Central memory CD4-positive, alpha-beta T cell (primary cell): ENCODE results near the gene STRBP.
"Not testable (repeated sequence)": the region's sequence is repeated elsewhere in the genome, so short reads cannot be mapped to it uniquely, and the experiment has no call there.

Source experiments
- DNase-seq: peaks from one replicate; pipeline ENCODE4 v3.0.0; 2022

The STRBP gene

DNA sequence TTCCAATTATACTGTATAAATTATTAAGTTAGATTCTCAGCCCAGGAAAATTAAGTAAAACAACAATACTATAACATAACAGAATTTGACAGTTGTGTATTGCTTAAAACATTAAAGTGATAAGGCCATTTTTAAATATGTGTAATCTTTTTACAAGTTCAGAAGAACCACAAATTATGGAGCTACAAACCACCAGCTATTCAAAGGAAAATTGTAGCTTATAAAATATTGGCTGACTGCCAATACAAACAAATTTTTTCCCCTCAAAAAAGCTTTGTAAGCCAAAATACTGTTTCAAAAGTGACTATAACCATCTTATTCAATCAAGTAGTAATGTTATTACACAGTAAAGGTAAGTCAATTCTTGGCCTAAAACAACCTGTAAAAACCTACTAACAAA is 21.9 kb downstream of the STRBP start:
- DNase-seq: no peak

DNA sequence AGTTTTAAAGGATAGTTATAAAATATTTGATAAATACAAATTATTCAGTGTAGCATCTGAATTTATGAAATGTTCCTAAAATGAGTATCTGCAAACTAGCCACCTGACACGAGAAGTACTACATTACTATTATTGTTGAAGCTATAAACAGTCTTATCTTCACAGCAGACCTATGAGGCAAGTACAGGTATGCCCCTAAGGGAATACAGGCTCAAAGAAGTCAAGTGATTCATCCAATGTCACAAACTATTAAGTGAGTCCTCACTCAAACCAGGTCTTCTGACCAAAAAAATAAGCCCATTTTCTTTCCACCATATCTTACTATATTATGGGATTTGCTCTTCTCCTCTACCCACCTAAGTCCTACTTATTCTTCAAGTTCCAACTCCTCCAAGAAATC is 28.7 kb downstream of the STRBP start:
- DNase-seq: no peak

DNA sequence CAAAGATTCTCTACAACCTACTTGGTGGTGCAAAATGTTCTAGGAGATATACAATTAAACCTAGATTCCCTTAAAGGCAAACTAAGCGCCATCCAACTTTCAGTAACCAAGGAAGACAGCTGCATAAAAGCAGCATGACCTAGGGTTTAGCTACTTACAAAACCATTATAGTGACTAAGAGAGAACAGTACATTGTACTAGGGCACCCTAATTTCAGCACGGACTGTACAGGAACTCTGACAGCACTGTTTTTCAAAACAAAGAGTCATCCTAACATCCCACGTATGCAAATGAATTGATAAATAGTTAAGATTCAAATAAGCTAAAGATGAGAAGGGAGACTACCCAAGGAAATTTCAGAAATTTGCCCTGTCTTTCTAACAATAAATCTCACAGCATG is 30.0 kb downstream of the STRBP start:
- DNase-seq: no peak

DNA sequence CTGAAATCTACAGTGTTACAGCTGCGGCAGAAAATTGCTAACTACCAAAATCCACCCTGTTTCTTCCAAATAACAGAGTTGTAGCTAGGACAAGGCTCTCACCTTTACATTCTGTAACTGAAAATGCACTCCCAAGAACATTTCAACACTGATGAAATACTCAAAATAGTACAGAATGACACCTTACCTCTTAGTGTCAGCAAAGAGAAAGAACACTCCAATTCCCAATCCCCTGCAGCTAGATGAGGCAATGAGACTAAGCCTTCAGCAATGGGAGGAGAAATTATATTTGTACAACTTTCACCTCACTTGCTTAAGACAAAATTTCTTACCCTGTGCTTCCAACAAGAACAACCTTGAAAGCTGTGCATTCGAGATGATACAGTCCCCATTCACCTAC is 31.2 kb downstream of the STRBP start:
- no peak for DNase-seq

DNA sequence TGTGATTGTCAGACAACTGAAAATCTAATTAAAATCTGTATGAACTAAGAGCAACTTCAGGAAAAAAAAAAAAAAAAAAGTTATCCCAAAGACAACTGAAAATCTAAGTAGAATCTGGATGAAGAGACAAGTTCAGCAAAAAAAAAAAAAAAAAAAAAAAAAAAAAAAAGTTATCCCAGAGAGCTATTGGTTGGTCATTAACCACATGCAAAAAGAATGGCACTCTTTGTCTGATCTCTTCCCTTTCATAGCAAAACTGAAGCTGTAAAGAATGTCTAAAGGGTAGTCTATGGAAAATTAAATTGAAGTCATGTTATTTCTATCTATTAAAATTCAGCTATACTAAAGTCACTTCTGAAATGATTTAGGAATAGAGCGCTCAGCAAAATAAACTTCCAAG is 32.9 kb downstream of the STRBP start:
- DNase-seq: no peak

DNA sequence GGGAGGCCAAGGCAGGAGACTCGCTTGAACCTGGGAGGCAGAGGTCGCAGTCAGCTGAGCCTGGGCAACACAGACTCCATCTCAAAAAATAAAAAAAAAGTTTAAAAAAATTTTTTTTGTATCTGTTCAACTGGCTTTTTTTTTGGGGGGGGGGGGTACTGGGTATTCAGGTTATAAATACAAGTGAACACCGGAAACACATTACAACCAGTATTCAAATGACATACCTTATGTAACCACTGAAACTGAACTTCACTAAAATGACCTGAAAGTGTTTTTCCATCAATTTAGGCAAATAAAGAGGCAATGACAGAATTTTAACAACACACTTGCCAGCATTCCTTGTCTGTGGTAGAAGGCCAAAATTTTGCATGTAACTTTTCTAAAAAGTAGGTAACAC is 33.5 kb downstream of the STRBP start:
- no peak for DNase-seq

DNA sequence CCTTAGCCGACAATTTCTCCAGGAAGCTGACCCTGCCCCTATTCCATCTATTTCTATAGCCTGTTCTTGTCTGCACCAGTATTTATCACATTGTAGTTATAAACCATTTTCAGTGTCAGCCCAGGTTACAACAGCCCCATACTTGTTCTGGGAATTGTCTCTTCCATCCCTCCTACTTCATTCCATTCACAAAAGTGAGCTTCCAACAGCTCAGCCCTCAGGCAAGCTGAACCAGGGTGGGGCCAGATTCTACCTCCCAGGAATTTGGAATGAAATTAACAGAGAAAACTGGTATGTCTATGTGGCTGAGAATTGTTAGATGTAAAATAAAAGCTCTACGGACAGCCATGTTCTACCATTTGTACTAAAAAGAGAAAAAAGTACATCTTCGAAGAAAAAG is 36.1 kb downstream of the STRBP start:
- DNase-seq: no peak

DNA sequence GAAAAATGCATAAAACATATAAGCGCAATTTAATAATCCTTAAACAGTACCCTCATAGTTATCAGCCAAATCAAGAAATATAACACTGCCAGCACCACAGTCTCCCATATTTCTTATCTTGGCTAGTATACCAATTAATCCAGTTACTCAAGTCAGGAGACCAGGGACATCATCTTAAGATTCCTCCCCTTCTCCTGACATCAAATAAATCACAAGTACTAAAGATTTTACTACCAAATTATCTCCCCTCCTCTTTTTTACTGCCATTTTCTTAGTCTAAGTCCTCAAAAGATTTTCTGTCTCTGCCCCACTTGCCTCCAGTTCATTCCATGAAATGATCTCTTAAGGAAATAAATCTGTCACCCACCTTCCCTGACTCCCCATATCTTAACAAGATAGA is 37.0 kb downstream of the STRBP start:
- DNase-seq: no peak

DNA sequence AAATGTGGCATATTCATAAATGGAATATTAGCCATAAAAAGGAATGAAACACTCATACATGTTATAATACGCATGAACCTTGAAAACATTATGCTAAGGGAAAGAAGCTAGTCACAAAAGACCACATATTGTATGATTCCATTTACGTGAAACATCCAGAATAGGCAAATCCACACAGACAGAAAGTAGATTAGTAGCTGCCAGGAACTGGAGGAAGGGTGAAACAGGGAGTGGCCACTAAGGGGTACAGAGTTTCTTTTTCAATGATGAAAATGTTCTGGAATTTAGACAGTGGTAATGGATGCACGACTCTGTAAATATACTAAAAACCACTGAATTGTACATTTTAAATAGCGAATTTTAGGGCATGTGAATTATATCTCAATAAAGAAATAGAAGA is 39.4 kb downstream of the STRBP start:
- no peak for DNase-seq

DNA sequence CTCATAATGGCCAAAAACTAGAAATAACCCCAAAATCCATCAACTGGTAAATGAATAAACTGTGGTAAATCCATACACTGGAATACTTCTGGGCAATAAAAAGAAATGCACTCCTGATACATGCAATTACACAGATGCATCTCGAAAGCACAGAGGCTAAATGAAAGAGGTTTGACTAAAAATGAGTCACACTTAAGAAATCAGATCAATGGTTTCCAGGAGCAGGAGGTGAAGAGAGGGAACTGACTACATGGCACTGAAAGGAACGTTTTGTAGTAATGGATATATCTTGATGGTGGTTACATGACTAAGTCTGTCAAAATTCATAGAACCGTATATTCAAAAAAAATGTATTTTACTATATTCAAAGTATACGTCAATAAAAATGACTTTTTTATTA is 42.4 kb downstream of the STRBP start:
- DNase-seq: no peak

DNA sequence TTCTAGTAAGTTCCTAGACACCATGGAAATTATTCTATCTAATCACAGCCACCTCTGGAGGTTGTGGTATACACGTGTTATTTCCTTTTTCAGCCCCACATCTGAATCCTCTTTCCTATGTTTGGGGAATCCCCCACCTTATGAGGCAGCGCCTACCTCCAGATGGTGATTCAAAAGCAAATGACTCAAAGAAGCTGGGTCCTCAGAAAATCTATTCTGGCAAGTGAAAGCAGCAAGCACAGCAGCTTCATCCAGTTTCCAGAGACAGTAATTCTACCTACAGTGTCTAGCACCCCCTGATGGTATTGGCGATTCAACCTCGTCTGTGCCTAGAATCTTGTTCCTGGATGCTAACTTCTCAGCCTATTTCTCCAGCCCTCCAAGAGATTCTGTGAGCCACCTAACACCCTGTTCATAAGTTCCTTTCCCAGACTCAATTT is 43.0 kb downstream of the STRBP start:
- DNase-seq: peak; percentile 49

DNA sequence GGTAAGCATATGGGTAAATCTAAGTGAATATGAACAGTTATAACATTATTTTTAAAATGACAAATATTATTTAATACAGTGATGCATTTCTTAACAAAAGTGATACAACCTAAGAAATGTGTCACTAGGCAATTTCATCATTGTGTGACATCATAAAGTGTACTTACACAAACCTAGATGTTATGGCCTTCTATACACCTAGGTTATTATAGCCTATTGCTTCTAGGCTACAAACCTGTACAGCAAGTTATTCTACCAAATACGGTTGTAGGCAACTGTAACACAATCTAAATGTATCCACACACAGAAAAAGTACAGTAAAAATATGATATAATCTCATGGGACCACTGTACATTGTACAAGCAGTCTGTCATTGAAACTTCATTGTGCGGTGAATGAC is 48.3 kb downstream of the STRBP start:
- DNase-seq: no peak

DNA sequence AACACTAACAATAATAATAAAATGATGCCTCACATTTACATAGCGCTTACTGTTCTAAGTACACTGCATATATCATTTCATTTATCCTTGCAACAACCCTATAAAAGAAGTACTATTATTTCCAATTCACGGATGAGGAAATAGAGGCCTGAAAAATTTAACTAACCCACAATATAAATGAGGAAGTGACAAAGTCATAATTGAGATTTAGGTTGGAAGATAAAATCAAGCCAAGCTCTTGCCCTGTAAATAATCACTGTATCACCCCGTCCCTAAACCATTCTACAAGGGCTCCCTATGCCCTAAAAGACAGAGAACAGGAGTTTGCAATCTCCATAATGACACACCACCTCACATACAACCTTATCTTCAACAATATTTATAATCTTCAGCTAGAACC is 49.6 kb downstream of the STRBP start:
- no peak for DNase-seq

DNA sequence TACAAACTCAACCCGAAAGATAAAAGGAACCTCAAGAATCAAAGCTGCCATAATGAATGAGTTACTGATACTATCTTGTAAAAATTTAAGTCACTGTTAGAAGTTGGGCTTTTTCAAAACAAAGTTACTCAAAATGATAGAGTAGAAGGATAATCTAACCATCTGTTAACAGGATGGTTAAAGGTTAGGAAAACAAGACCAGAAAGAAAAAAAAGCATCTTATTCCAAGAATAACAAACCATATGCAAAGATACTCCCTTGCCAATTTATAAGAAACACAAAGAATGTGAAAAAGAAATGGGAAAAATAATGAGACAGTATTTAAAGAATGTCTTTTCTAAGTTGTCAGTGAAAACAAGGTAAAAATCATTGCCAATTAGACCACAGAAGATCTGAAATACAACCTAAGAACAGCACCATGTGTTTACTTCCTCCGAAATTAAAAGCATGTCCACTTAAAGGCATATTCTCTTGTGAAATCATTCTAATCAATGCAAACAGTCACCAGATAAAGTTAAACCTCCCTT is 51.2 kb downstream of the STRBP start:
- DNase-seq: no peak

DNA sequence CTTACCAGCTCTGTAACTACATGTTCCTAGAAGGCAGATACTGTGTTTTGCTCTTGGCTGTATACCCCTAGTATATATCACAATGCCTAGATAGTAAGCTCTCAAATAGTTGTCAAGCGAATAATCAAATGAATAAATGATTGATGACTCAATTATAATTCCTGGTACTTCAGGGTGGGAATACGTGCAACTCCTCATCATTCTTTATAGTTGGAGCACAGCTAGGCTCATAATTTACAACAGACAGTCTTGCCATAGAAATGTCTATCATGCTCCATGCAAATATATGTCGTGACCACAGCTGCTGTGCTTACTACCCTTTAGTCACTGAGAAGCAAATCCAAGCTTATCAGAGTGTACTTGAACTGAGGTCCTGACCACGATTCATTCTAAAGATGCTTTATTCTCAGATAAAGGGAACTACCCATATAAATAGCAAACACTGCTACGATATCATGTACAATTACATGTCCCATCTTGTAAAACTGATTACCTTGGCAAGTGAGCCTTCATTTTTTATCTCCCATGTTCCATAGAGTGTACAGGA is 52.1 kb downstream of the STRBP start:
- DNase-seq: no peak

DNA sequence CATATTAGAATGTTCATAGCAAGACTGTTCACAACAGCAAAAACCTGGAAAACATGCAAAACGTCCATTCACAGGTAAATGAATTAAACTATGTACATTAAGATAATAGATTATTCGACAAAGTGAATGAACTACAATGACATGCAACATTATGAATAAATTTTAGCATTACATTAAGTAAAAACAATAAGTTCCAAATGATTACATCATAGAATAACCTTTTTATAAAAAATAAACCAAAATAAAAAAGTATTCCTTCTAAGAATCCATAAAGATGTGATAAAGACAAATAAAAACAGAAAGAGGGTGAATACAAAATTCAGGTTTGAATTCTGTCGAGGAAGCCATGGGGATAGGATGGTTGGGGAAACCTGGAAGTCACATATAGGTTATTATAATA is 57.3 kb downstream of the STRBP start:
- DNase-seq: no peak

DNA sequence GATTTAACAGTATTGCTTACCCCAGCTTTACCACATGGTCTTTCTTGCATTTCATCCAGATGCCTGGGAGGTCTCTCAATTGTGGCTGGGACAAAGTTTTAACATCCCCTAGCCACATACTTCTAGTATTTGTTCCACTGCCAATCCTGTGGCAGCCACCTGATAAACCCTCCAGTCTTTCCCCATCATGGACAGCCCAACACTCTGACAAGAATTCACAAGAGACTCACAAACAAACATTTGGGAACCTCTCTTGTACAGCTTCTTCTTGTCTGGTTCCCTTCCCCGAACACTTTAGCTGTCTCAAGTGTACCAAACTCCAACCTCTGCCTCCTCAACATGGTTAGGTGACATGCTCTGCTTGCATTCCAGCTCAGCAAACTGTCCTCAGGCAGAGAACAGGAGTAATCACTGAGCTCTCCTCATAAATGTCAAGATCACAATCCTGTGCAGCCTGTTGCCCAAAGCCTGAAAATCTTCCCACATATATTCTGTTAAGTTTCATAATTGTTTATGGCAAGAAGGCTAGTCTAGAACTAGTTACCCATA is 59.7 kb downstream of the STRBP start:
- no peak for DNase-seq

DNA sequence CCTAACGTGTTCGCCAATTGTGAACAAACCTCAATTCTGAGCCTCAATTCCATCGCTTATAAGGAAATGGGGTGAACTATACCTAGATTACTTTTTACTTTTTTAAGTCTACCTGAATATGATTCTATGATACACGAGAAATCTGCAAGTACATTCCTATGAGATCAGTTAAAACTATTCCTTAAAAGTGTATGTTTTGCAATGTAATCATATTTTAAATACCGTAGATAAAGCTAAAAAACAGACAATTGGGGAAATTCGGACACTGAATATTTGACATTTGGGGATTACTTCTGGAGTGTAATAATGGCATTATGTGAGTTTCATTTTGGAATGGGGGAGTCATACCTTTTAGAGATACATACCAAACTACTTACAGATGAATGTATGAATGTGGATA is 62.3 kb downstream of the STRBP start:
- DNase-seq: no peak

DNA sequence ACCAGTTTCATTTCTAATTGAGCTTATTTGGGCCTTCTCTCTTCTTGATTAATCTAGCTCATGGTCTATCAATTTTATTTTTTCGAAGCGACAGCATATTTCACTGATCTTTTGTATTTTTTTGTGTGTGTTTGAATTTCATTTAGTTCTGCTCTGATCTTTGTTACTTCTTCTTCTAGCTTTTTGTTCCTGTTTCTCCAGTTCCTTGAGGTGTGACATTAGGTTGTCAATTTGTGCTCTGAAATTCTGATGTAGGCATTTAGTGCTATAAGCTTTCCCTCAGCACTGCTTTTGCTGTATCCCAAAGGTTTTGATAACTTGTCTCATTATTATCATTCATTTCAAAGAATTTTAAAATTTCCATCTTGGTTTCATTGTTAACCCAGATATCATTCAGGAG is 67.3 kb downstream of the STRBP start:
- DNase-seq: no peak

DNA sequence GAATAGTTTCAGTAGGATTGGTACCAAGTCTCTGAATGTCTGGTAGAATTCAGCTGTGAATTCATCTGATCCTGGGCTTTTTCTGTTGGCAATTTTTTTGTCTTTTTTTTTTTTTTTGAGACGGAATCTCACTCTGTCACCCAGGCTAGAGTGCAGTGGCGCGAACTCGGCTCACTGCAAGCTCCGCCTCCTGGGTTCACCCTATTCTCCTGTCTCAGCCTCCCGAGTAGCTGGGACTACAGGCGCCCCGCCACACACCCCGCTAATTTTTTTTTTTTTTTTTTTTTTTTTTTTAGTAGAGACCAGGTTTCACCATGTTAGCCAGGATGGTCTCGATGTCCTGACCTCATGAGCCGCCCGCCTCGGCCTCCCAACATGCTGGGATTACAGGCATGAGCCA is 67.9 kb downstream of the STRBP start:
- not testable (repeated sequence) for DNase-seq

DNA sequence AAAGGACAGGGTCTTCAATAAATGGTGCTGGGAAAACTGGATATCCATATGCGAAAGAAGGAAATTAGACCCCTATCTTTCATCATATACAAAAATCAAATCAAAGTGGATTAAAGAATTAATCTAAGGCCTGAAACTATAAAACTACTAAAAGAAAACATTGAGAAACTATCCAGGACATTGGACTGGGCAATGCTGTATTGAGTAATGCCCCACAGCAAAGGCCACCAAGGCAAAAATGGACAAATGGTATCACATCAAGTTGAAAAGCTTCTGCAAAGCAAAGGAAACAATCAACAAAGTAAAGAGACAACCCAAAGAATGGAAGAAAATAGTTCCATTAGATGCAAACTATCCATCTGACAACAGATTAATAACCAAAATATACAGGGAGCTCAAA is 72.3 kb downstream of the STRBP start:
- no peak for DNase-seq

DNA sequence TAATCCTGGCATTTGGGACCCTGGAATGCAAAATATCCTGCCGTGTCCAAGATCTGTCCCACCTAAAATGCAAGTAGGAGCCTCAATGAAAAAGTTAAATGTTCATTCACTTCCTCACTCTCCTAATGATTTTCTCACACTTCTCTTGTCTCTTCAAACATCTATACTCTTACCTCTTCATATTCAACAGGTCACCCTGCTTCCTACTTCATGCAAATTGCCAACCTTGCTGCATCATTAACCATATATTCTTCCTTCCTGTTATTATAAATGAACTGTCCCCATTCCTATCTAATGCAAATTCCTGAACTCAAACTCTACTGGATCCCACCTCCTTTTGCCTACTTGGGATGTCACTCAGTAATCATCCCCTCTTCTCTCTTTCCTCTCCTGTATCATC is 74.4 kb downstream of the STRBP start:
- no peak for DNase-seq

DNA sequence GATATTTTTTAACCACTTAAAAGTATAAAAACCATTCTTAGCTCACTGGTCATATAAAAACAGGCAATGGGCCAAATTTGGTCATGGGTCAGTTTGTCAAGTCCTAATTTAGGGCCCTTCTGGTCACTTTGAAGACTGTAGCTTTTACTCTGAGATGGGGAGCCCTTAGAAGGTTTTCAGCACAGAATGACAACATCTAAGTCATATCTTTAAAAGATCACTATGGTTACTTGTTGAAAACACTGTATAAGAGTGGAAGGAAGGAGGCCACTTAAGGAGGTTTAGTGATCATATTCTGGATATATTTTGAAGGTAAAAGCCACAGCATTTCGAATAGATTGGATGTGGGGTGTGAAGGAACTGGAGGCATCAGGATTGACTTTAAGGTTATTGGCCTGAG is 76.7 kb downstream of the STRBP start:
- DNase-seq: no peak

DNA sequence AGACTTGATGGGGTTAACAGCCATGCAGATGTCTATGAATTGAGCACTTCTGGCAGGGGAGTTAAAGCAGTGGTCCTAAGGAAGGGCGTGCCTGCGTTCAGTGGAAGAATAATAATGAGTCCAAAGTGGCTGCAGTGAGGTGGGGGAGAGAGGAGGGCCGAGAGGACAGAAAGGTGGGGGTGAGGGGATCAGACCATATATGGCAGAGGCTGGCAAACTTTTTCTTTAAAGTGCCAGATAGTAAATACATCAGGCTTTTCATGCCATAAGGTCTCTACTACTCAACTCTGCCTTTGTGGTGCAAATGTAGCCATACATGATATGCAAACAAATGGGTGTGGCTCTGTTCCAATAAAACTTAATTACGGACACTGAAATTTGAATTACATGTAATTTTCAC is 77.1 kb downstream of the STRBP start:
- no peak for DNase-seq

DNA sequence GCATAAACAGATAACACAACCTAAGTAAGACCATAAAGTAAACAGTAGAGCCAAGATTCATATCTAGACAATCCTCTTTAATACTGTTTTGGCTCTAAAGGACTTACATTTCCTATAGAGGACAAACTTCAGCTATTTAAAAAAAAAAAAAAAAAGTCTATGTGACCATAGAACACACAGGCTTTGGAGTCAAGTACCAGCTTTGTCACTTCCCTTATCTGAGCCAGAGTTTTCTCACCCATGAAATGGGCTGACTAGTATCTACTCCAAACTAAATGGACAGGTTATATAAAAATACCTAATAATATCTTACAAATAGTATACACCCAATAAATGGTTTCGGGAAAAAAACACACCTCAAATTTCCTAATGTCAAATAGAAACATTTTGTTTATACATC is 81.3 kb downstream of the STRBP start:
- DNase-seq: no peak
